NCI-H2029 (cell line): Measurements from ENCODE around the gene BABAM2.
"Not testable (repeated sequence)": the region's sequence is repeated elsewhere in the genome, so short reads cannot be mapped to it uniquely, and the experiment has no call there.

Experiments
- DNase-seq: peaks from one replicate; lab custom pipeline; 2025; lab: John Stamatoyannopoulos, UW

The BABAM2 gene

GRCh38 chr2:28251337-28251736 lies 360.8 kb downstream of the BABAM2 start:
- DNase-seq = no peak

GRCh38 chr2:28252311-28252710 lies 361.8 kb downstream of the BABAM2 start:
- DNase-seq = no peak

- DNase-seq = no peak
Measured at GRCh38 chr2:28253543-28253942, 363.0 kb downstream of the BABAM2 start.

GRCh38 chr2:28255231-28255630 lies 364.7 kb downstream of the BABAM2 start:
- not testable (repeated sequence) for DNase-seq

GRCh38 chr2:28257182-28257581 lies 366.7 kb downstream of the BABAM2 start:
- DNase-seq = no peak

- not testable (repeated sequence) for DNase-seq
Measured at GRCh38 chr2:28259226-28259625, 368.7 kb downstream of the BABAM2 start.

GRCh38 chr2:28263690-28264089 lies 373.2 kb downstream of the BABAM2 start:
- DNase-seq = no peak

- no peak for DNase-seq
Measured at GRCh38 chr2:28267282-28267681, 376.8 kb downstream of the BABAM2 start.

GRCh38 chr2:28268386-28268785 lies 377.9 kb downstream of the BABAM2 start:
- no peak for DNase-seq

GRCh38 chr2:28269019-28269784 lies 378.7 kb downstream of the BABAM2 start:
- DNase-seq = no peak

- DNase-seq = no peak
Measured at GRCh38 chr2:28270456-28271152, 380.1 kb downstream of the BABAM2 start.

- DNase-seq = no peak
Measured at GRCh38 chr2:28271231-28271918, 380.8 kb downstream of the BABAM2 start.

- DNase-seq = no peak
Measured at GRCh38 chr2:28271919-28272250, 381.4 kb downstream of the BABAM2 start.

- no peak for DNase-seq
Measured at GRCh38 chr2:28273751-28274150, 383.2 kb downstream of the BABAM2 start.

GRCh38 chr2:28274911-28275685 lies 384.6 kb downstream of the BABAM2 start:
- no peak for DNase-seq

- DNase-seq = no peak
Measured at GRCh38 chr2:28276076-28276618, 385.6 kb downstream of the BABAM2 start.

- DNase-seq = no peak
Measured at GRCh38 chr2:28276807-28277206, 386.3 kb downstream of the BABAM2 start.

- DNase-seq = peak; percentile 93
Measured at GRCh38 chr2:28277466-28277865, 386.9 kb downstream of the BABAM2 start.

- DNase-seq = no peak
Measured at GRCh38 chr2:28279371-28279770, 388.8 kb downstream of the BABAM2 start.

- DNase-seq = no peak
Measured at GRCh38 chr2:28280619-28281018, 390.1 kb downstream of the BABAM2 start.

- no peak for DNase-seq
Measured at GRCh38 chr2:28281739-28282138, 391.2 kb downstream of the BABAM2 start.

- DNase-seq = no peak
Measured at GRCh38 chr2:28282248-28282647, 391.7 kb downstream of the BABAM2 start.
